Measurements from ENCODE around the gene LIMS4.
"Not testable (repeated sequence)": the region's sequence is repeated elsewhere in the genome, so short reads cannot be mapped to it uniquely, and the experiment has no call there.

The LIMS4 gene

GRCh38 chr2:110472171-110473058, at the start of gene LIMS4:
Gene LIMS4, minus strand, starts transcription at chr2:110472816. Its CDS starts 38 bp downstream, at chr2:110472778.
- not testable (repeated sequence) for DNase-seq (ENCODE audit: low read depth)

GRCh38 chr2:110499755-110500377, 27.2 kb upstream of the LIMS4 start:
- not testable (repeated sequence) for DNase-seq (ENCODE audit: low read depth)

GRCh38 chr2:110496027-110496426, 23.4 kb upstream of the LIMS4 start:
- DNase-seq (ENCODE audit: low read depth) = not testable (repeated sequence)

- DNase-seq (ENCODE audit: low read depth) = not testable (repeated sequence)
These were observed 21.9 kb upstream of the LIMS4 start for GRCh38 chr2:110494488-110494887.

GRCh38 chr2:110488991-110489390, 16.4 kb upstream of the LIMS4 start:
- DNase-seq (ENCODE audit: low read depth) = not testable (repeated sequence)

GRCh38 chr2:110482697-110483096, 10.1 kb upstream of the LIMS4 start:
- DNase-seq (ENCODE audit: low read depth) = not testable (repeated sequence)

GRCh38 chr2:110481200-110481599, 8.6 kb upstream of the LIMS4 start:
- not testable (repeated sequence) for DNase-seq (ENCODE audit: low read depth)

GRCh38 chr2:110480084-110480483, 7.5 kb upstream of the LIMS4 start:
- DNase-seq (ENCODE audit: low read depth) = not testable (repeated sequence)

GRCh38 chr2:110477370-110477769, 4.8 kb upstream of the LIMS4 start:
- not testable (repeated sequence) for DNase-seq (ENCODE audit: low read depth)

GRCh38 chr2:110476952-110477351, 4.3 kb upstream of the LIMS4 start:
- DNase-seq (ENCODE audit: low read depth) = not testable (repeated sequence)

- not testable (repeated sequence) for DNase-seq (ENCODE audit: low read depth)
These were observed 3.2 kb upstream of the LIMS4 start for GRCh38 chr2:110475627-110476359.

GRCh38 chr2:110474898-110475297, 2.3 kb upstream of the LIMS4 start:
- not testable (repeated sequence) for DNase-seq (ENCODE audit: low read depth)

- not testable (repeated sequence) for DNase-seq (ENCODE audit: low read depth)
These were observed 393 bp upstream of the LIMS4 start for GRCh38 chr2:110473059-110473358.

- not testable (repeated sequence) for DNase-seq (ENCODE audit: low read depth)
These were observed 3.7 kb downstream of the LIMS4 start for GRCh38 chr2:110468921-110469320.

GRCh38 chr2:110465312-110465711, 7.3 kb downstream of the LIMS4 start:
- not testable (repeated sequence) for DNase-seq (ENCODE audit: low read depth)

GRCh38 chr2:110462458-110462857, 10.2 kb downstream of the LIMS4 start:
- not testable (repeated sequence) for DNase-seq (ENCODE audit: low read depth)

GRCh38 chr2:110460318-110460717, 12.3 kb downstream of the LIMS4 start:
- DNase-seq (ENCODE audit: low read depth) = not testable (repeated sequence)

- DNase-seq (ENCODE audit: low read depth) = not testable (repeated sequence)
These were observed 15.4 kb downstream of the LIMS4 start for GRCh38 chr2:110457214-110457590.

GRCh38 chr2:110456291-110457213, 16.1 kb downstream of the LIMS4 start:
- not testable (repeated sequence) for DNase-seq (ENCODE audit: low read depth)

GRCh38 chr2:110455080-110455670, 17.4 kb downstream of the LIMS4 start:
- DNase-seq (ENCODE audit: low read depth) = not testable (repeated sequence)

GRCh38 chr2:110450951-110451350, 21.7 kb downstream of the LIMS4 start:
- not testable (repeated sequence) for DNase-seq (ENCODE audit: low read depth)
